ENCODE data around the gene SFMBT2. TPM values are rescaled to one million over a fixed set of nuclear protein-coding genes. Genes with fewer than 3 reads are reported as not detected.

Gene SFMBT2
- total and polyA plus RNA-seq, 12 donors: 3.7 to 17.9 (median 12.7) TPM

- TF ChIP-seq POLR2A (IDR thresholded peaks at IDR 0.05) (no peak), CTCF (IDR thresholded peaks at IDR 0.05) (no peak)
- Histone ChIP-seq H3K4me1 (replicated peaks in 1 of 2) (no peaks in the 10 kb centered on the region), H3K27me3 (no peaks in the 10 kb centered on the region), H3K27ac (no peak overlapping the region), H3K4me3 (no peak overlapping the region), H3K9me3 (replicated peaks in 1 of 3) (no peaks in the 10 kb centered on the region), H3K36me3 (replicated peaks in 1 of 2) (no peaks in the 10 kb centered on the region)
- intact Hi-C loops (cut with DNase I): no loop called here
- 62 to 72% (median 66%) methylated on average over 14 of the region's 14 CpGs for WGBS, 4 donors
- no peak for DNase-seq
Measured at GRCh38 chr10:7119325-7120015, 291.4 kb downstream of the SFMBT2 start.

- no peak for DNase-seq
- no peaks in the 10 kb centered on the region for H3K9me3 ChIP-seq (replicated peaks in 1 of 3)
- no peaks in the 10 kb centered on the region for H3K4me1 ChIP-seq (replicated peaks in 1 of 2)
Measured at GRCh38 chr10:7117806-7118674, 292.8 kb downstream of the SFMBT2 start.

GRCh38 chr10:7117177-7117799 lies 293.5 kb downstream of the SFMBT2 start:
- WGBS, 4 donors: 74 to 86% (median 80%) methylated on average over 5 of the region's 5 CpGs
- no peak overlapping the region for H3K4me3 ChIP-seq
- H3K4me1 ChIP-seq (replicated peaks in 1 of 2): no peaks in the 10 kb centered on the region
- intact Hi-C loops (cut with DNase I): no loop called here
- H3K9me3 ChIP-seq (replicated peaks in 1 of 3): no peaks in the 10 kb centered on the region
- no peak for DNase-seq
- no peaks in the 10 kb centered on the region for H3K27me3 ChIP-seq
- TF ChIP-seq CTCF (IDR thresholded peaks at IDR 0.05) (no peak), POLR2A (IDR thresholded peaks at IDR 0.05) (no peak)
- no peaks in the 10 kb centered on the region for H3K36me3 ChIP-seq (replicated peaks in 1 of 2)
- no peak overlapping the region for H3K27ac ChIP-seq

More at GRCh38 chr10:7117806-7118674, 292.8 kb downstream of the SFMBT2 start:
- Histone ChIP-seq H3K4me3 (no peak overlapping the region), H3K36me3 (replicated peaks in 1 of 2) (no peaks in the 10 kb centered on the region), H3K27me3 (no peaks in the 10 kb centered on the region), H3K27ac (no peak overlapping the region)
- no peak for TF ChIP-seq CTCF (IDR thresholded peaks at IDR 0.05)
- no peak for TF ChIP-seq POLR2A (IDR thresholded peaks at IDR 0.05)
- intact Hi-C loops (cut with DNase I): no loop called here
- WGBS, 4 donors: 80 to 85% (median 82%) methylated on average over 17 of the region's 17 CpGs

GRCh38 chr10:7111561-7111960 lies 299.3 kb downstream of the SFMBT2 start:
- TF ChIP-seq CTCF (IDR thresholded peaks at IDR 0.05) (no peak), POLR2A (IDR thresholded peaks at IDR 0.05) (no peak)
- no peak for DNase-seq
- intact Hi-C loops (cut with DNase I): no loop called here
- WGBS, 4 donors: 75 to 99% (median 93%) methylated on average over 3 of the region's 3 CpGs
- H3K36me3 ChIP-seq (replicated peaks in 1 of 2): no peaks in the 10 kb centered on the region
- H3K4me3 ChIP-seq: no peak overlapping the region
- no peaks in the 10 kb centered on the region for H3K27me3 ChIP-seq
- no peaks in the 10 kb centered on the region for H3K4me1 ChIP-seq (replicated peaks in 1 of 2)
- no peak overlapping the region for H3K27ac ChIP-seq
- H3K9me3 ChIP-seq (replicated peaks in 1 of 3): no peaks in the 10 kb centered on the region
